HepG2 (cell line): ENCODE data around the gene TRIM9. TPM values are rescaled to one million over a fixed set of nuclear protein-coding genes. Genes with fewer than 3 reads are reported as not detected.

ENCODE experiments used
- ATAC-seq: fragments of 200-7000 bp; cut with Tn5 transposase; 3 replicates; pipeline ENCODE4 v1.9.1; 2020; ENCODE audit warnings: mild to moderate bottlenecking, moderate library complexity
- BruUV-seq: library from RNA; stranded (reverse); fragments of 400-500 nt; replicated peaks from 2 replicates; lab custom pipeline; 2021; lab: Mats Ljungman, UMichigan
- CTCF ChIA-PET: fragments of 300-600 bp; formaldehyde crosslinking; extraction: SDS; loops from one replicate; lab custom pipeline; 2021; ENCODE audit warnings: low total read pairs, inconsistent platforms, low intra/inter-chr PET ratio; lab: Yijun Ruan, JAX
- POLR2A ChIA-PET: fragments of 350-600 bp; sonication (Branson Sonifier 250); formaldehyde crosslinking; loops from one replicate; lab custom pipeline; 2020; ENCODE audit warnings: antibody characterized with exemption, inconsistent platforms; lab: Yijun Ruan, JAX
- DNase-seq: peaks from one replicate; pipeline ENCODE4 v3.0.0-alpha.2; 2015; ENCODE audit warnings: low spot score
- FAIRE-seq: peaks from 3 replicates; lab custom pipeline; 2011; peaks lifted over from hg19 to GRCh38; lab: Jason Lieb, UNC
- H2AFZ ChIP-seq: one replicate; pipeline ENCODE4 v1.6.1; 2011; ENCODE audit warnings: low read length, inconsistent platforms
- H3K27ac ChIP-seq: fragments of 300-600 bp; 3 replicates; pipeline ENCODE4 v1.8.0; 2011; ENCODE audit warnings: mixed run types, mild to moderate bottlenecking, mixed read lengths, low read length, inconsistent platforms; ENCODE audit not compliant: insufficient read depth; ENCODE audit errors: extremely low read length
- H3K27me3 ChIP-seq, 2 experiments: fragments of 200-600 bp in 1 of 2; 2 replicates in 1 of 2; 3 replicates in 1 of 2; pipeline versions ENCODE4 v1.6.0 to v1.8.0; 2011; ENCODE audit warnings: low read length in 2 of 2, mild to moderate bottlenecking in 2 of 2, moderate library complexity in 2 of 2, inconsistent platforms in 1 of 2; ENCODE audit not compliant: insufficient read depth in 2 of 2, control insufficient read depth in 1 of 2
- H3K36me3 ChIP-seq, 2 experiments: fragments of 200-600 bp in 1 of 2; replicated peaks in 1 of 2; 2 replicates in 1 of 2; 3 replicates in 1 of 2; pipeline versions ENCODE4 v1.5.1 to v1.8.0; 2011; ENCODE audit warnings: low read length in 2 of 2, inconsistent platforms in 1 of 2; ENCODE audit not compliant: insufficient read depth in 2 of 2, control insufficient read depth in 1 of 2
- H3K4me1 ChIP-seq: 2 replicates; pipeline ENCODE4 v1.5.1; 2012; ENCODE audit warnings: low read length, inconsistent platforms; ENCODE audit not compliant: insufficient read depth
- H3K4me2 ChIP-seq: 2 replicates; pipeline ENCODE4 v1.6.0; 2011; ENCODE audit warnings: low read depth, low read length, inconsistent platforms
- H3K4me3 ChIP-seq, 3 experiments: fragments of 200-600 bp in 1 of 3; sonication (generic), shearing (Covaris generic) in 1 of 3; replicated peaks in 1 of 3; 2 replicates each; pipeline ENCODE4 v1.5.1; 2011 to 2016; ENCODE audit warnings: low read length in 3 of 3, inconsistent platforms in 2 of 3, low read depth in 2 of 3, mild to moderate bottlenecking in 2 of 3, control low read depth in 1 of 3, mixed read lengths in 1 of 3; ENCODE audit not compliant: insufficient read depth in 1 of 3
- H3K79me2 ChIP-seq: one replicate; pipeline ENCODE4 v1.6.1; 2011; ENCODE audit warnings: low read length, inconsistent platforms; ENCODE audit not compliant: insufficient read depth
- H3K9ac ChIP-seq: 2 replicates; pipeline ENCODE4 v1.6.0; 2011; ENCODE audit warnings: mild to moderate bottlenecking, low read depth, low read length, inconsistent platforms; ENCODE audit not compliant: insufficient read depth
- H3K9me3 ChIP-seq: 2 replicates; pipeline ENCODE4 v1.5.1; 2012; ENCODE audit warnings: mild to moderate bottlenecking, low read length
- H4K20me1 ChIP-seq: 2 replicates; pipeline ENCODE4 v1.6.0; 2011; ENCODE audit warnings: inconsistent platforms, mild to moderate bottlenecking, low read length, moderate library complexity; ENCODE audit not compliant: insufficient read depth
- AGO1 ChIP-seq: fragments of 200-400 bp; formaldehyde crosslinking; IDR thresholded peaks from 2 replicates; pipeline ENCODE4 v1.6.1; 2017; ENCODE audit warnings: mild to moderate bottlenecking, low read depth, low read length, moderate library complexity; ENCODE audit not compliant: poor library complexity, severe bottlenecking
- CCDC6 ChIP-seq: sonication (generic); formaldehyde crosslinking; IDR thresholded peaks from 2 replicates; pipeline ENCODE4 v1.8.1; 2022; ENCODE audit warnings: mild to moderate bottlenecking, missing genetic modification reagents, moderate library complexity
- CENPT ChIP-seq: sonication (generic); formaldehyde crosslinking; IDR thresholded peaks from 2 replicates; pipeline ENCODE4 v1.8.0; 2022; ENCODE audit warnings: low read depth, mild to moderate bottlenecking, moderate library complexity, missing genetic modification reagents
- FOSL2 ChIP-seq: sonication (generic); formaldehyde crosslinking; IDR thresholded peaks from 2 replicates; pipeline ENCODE4 v1.4.0; 2020; ENCODE audit warnings: missing genetic modification reagents
- GATAD1 ChIP-seq: IDR thresholded peaks from 2 replicates; pipeline ENCODE4 v1.6.1; 2016; ENCODE audit warnings: missing genetic modification reagents, missing compliant biosample characterization
- GLMP ChIP-seq: sonication (generic); formaldehyde crosslinking; IDR thresholded peaks from 2 replicates; pipeline ENCODE4 v1.9.0; 2021; ENCODE audit warnings: missing genetic modification reagents, mild to moderate bottlenecking, borderline replicate concordance
- KDM2A ChIP-seq: sonication (generic); formaldehyde crosslinking; IDR thresholded peaks from 2 replicates; pipeline ENCODE4 v1.4.0; 2020; ENCODE audit warnings: low read depth, missing genetic modification reagents, borderline replicate concordance
- NKX3-1 ChIP-seq: sonication (generic); formaldehyde crosslinking; IDR thresholded peaks from 2 replicates; pipeline ENCODE4 v1.5.0; 2020; ENCODE audit warnings: missing genetic modification reagents
- THRA ChIP-seq: sonication (generic); formaldehyde crosslinking; IDR thresholded peaks from 2 replicates; pipeline ENCODE4 v1.4.0; 2020; ENCODE audit warnings: missing genetic modification reagents, borderline replicate concordance
- ZBTB21 ChIP-seq: sonication (generic); formaldehyde crosslinking; IDR thresholded peaks from 2 replicates; pipeline ENCODE4 v1.4.0; 2020; ENCODE audit warnings: missing genetic modification reagents
- ZFP36L1 ChIP-seq: sonication (generic); formaldehyde crosslinking; IDR thresholded peaks from 2 replicates; pipeline ENCODE4 v1.8.0; 2022; ENCODE audit warnings: mild to moderate bottlenecking, missing genetic modification reagents, moderate library complexity
- ZNF282 ChIP-seq: fragments of 450-650 bp; IDR thresholded peaks from 2 replicates; pipeline ENCODE4 v1.6.1; 2018; ENCODE audit not compliant: partially characterized antibody
- ZNF333 ChIP-seq: sonication (generic); formaldehyde crosslinking; IDR thresholded peaks from 2 replicates; pipeline ENCODE4 v1.4.0; 2020; ENCODE audit warnings: mild to moderate bottlenecking, missing genetic modification reagents, borderline replicate concordance
- ZNF546 ChIP-seq: sonication (generic); formaldehyde crosslinking; conservative IDR thresholded peaks from 2 replicates; pipeline ENCODE4 v1.8.1; 2023; ENCODE audit warnings: mild to moderate bottlenecking, missing genetic modification reagents
- ZNF562 ChIP-seq: sonication (generic); formaldehyde crosslinking; IDR thresholded peaks from 2 replicates; pipeline ENCODE4 v1.8.0; 2022; ENCODE audit warnings: missing genetic modification reagents, borderline replicate concordance
- ZNF607 ChIP-seq: sonication (generic); formaldehyde crosslinking; IDR thresholded peaks from 2 replicates; pipeline ENCODE4 v1.5.1; 2020; ENCODE audit warnings: missing genetic modification reagents, mild to moderate bottlenecking, borderline replicate concordance
- ZNF615 ChIP-seq: sonication (generic); formaldehyde crosslinking; IDR thresholded peaks from 2 replicates; pipeline ENCODE4 v1.5.0; 2020; ENCODE audit warnings: mild to moderate bottlenecking, missing genetic modification reagents, borderline replicate concordance
- ZSCAN29 ChIP-seq: sonication (generic); formaldehyde crosslinking; conservative IDR thresholded peaks from 2 replicates; pipeline ENCODE4 v1.4.0; 2020; ENCODE audit warnings: mild to moderate bottlenecking, missing genetic modification reagents
- ZSCAN9 ChIP-seq: IDR thresholded peaks from 2 replicates; pipeline ENCODE4 v1.6.1; 2016; ENCODE audit warnings: borderline replicate concordance
- WGBS: methylation state at CpG from one replicate; pipeline ENCODE4 v1.1.6; 2017; ENCODE audit warnings: low lambda C conversion rate; 5-methylcytosine and 5-hydroxymethylcytosine counted together
- in situ Hi-C: cut with HindIII; loops from 2 replicates; pipeline ENCODE4 v1.10.0; 2017; ENCODE audit warnings: low pct_unique_long_range_greater_than_20kb; ENCODE audit not compliant: extremely low pct_ligation_motif_present
- intact Hi-C: fragments of 100-400 bp; cut with micrococcal nuclease; formaldehyde crosslinking; loops from one replicate; pipeline ENCODE4 v1.10.0; 2022; ENCODE audit not compliant: unreplicated experiment
- polyA plus RNA-seq, 8 experiments: library from polyadenylated mRNA; depleted of rRNA in 3 of 8; stranded (reverse) in 7 of 8; unstranded in 1 of 8; fragments of >200 nt; fragmentation: Illumina TruSeq in 4 of 8; extraction: Trizol in 4 of 8; gene quantifications; 2 replicates each; pipeline versions ENCODE4 v1.2.1 to v1.2.3, GENCODE V29; 2011 to 2016; ENCODE audit warnings: low read depth in 4 of 8, missing spikeins in 1 of 8, mixed read lengths in 1 of 8; ENCODE audit not compliant: insufficient read depth in 1 of 8
- total RNA-seq, 5 experiments: library from RNA; depleted of rRNA; stranded (reverse); fragments of >200 nt; fragmentation: Illumina TruSeq; extraction: Trizol; gene quantifications; 2 replicates each; pipeline ENCODE4 v1.2.3, GENCODE V29; 2016; ENCODE audit warnings: low read depth in 1 of 5

TRIM9 gene
- total and polyA plus RNA-seq, 2 of the 13 experiments (the other 11 are each of a cell fraction or from before 2014, with no cell fraction given), result 0.04 to 0.07 TPM

- FAIRE-seq (no peak), ATAC-seq (no peak), DNase-seq (no peak)
- Histone ChIP-seq H3K27ac (no peak overlapping the region), H3K79me2 (no peaks in the 10 kb centered on the region), H3K36me3 (no peaks in the 10 kb centered on the region), H4K20me1 (no peaks in the 10 kb centered on the region), H3K9ac (no peak overlapping the region), H2AFZ (no peak overlapping the region), H3K9me3 (no peaks in the 10 kb centered on the region), H3K27me3 (no peaks in the 10 kb centered on the region; a peak in 1 of 5 replicates), H3K4me1 (no peaks in the 10 kb centered on the region), H3K4me3 (no peak overlapping the region), H3K4me2 (no peak overlapping the region)
- ChIA-PET CTCF (no interaction called here), POLR2A (no interaction called here)
- no peak for TF ChIP-seq ZNF562 (CRISPR knock-in tag)
- no peak for TF ChIP-seq NKX3-1 (CRISPR knock-in tag)
- no peak for TF ChIP-seq FOSL2
- TF ChIP-seq ZNF333, result no peak
- no peak for TF ChIP-seq GLMP (CRISPR knock-in tag)
- no peak for TF ChIP-seq ZNF607 (CRISPR knock-in tag)
- TF ChIP-seq AGO1, result no peak
- no TSS peak for BruUV-seq
- in situ Hi-C loops, result no loop called here
- 0% methylated on average over 4 of the region's 4 CpGs for WGBS
- intact Hi-C loops, result no loop called here
These were observed 24.6 kb upstream of the TRIM9 start for GRCh38 chr14:51119411-51120051.

GRCh38 chr14:51118993-51119392 lies 24.1 kb upstream of the TRIM9 start:
- CTCF ChIA-PET, result no interaction called here
- no peaks in the 10 kb centered on the region for H4K20me1 ChIP-seq
- H3K79me2 ChIP-seq, result no peaks in the 10 kb centered on the region
- BruUV-seq, result no TSS peak
- in situ Hi-C loops (no loop called here), intact Hi-C loops (no loop called here)
- no peak overlapping the region for H3K4me2 ChIP-seq
- H3K36me3 ChIP-seq, result no peaks in the 10 kb centered on the region
- H3K27me3 ChIP-seq, result no peaks in the 10 kb centered on the region; a peak in 1 of 5 replicates
- ATAC-seq (no peak), DNase-seq (no peak), FAIRE-seq (no peak)
- no peaks in the 10 kb centered on the region for H3K4me1 ChIP-seq
- POLR2A ChIA-PET, result no interaction called here
- no peak overlapping the region for H3K27ac ChIP-seq
- H2AFZ ChIP-seq, result no peak overlapping the region
- H3K9ac ChIP-seq, result no peak overlapping the region
- H3K9me3 ChIP-seq, result no peaks in the 10 kb centered on the region
- H3K4me3 ChIP-seq, result no peak overlapping the region
- TF ChIP-seq CENPT (CRISPR knock-in tag) (no peak), ZBTB21 (CRISPR knock-in tag) (no peak), ZSCAN9 (no peak), CCDC6 (CRISPR knock-in tag) (no peak), KDM2A (CRISPR knock-in tag) (no peak), ZNF615 (CRISPR knock-in tag) (no peak), GATAD1 (CRISPR knock-in tag) (no peak), ZFP36L1 (CRISPR knock-in tag) (no peak), THRA (CRISPR knock-in tag) (no peak), ZNF282 (no peak), ZNF546 (CRISPR knock-in tag) (no peak), ZSCAN29 (CRISPR knock-in tag) (no peak)
